Measurements from ENCODE around the gene GNPAT. TPM values are rescaled to one million over a fixed set of nuclear protein-coding genes. Genes with fewer than 3 reads are reported as not detected.

GNPAT gene
- total RNA-seq: 10 to 100 TPM; 26.5 to 29.2 TPM

DNA sequence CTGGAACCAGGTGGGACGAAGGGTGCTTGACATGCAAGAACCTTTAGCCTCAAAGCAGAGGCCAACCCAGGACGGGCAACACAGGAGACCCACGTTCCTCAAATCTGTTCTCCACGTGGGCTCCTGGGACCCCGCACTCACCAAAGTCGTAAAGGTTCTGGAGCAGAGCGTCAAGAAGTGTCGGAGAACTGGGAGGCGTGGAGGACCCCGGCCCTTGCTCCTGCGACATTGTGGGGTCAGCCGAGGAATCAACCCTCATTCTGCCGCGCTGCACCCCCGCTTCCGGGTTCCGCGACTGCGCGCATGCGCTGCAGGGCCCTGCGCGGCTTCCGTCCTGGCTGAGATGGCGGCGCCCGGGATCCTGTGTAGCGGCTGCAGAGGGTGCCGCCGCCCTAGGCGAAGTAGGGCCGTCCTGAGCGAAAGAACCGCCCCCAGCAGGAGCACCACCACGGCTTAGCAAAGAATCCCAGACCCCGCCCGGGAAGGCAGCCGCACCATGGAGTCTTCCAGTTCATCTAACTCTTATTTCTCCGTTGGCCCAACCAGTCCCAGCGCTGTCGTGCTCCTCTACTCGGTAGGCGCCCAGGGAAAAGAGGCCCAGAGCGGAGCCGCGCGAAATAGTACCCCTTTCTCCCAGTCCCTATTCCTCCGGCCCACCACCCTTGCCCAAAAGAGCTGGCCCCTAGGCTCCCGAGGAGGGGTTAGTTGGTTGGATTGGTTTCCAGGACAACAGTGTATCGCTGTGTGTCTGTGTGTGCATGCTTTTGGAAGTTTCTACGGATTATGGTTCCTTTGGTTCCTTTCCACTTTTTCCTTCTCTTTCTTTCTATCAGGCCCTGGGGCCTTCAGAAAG is at the start of gene GNPAT:
TSS of gene GNPAT (plus strand) at position 330 of the 853 bp plus-strand sequence. CDS start at position 497, 167 bp downstream.
- H3K36me3 ChIP-seq: peaks cover 14% of the 10 kb centered on the region
- peak within 1 kb of the TSS; percentile 63 to 75 for H3K27ac ChIP-seq
- H3K4me3 ChIP-seq: peak within 1 kb of the TSS; percentile 90
- H3K27me3 ChIP-seq (replicated peaks; ENCODE audit: insufficient read depth): no peaks in the 10 kb centered on the region
- TF ChIP-seq, protein P1, sequence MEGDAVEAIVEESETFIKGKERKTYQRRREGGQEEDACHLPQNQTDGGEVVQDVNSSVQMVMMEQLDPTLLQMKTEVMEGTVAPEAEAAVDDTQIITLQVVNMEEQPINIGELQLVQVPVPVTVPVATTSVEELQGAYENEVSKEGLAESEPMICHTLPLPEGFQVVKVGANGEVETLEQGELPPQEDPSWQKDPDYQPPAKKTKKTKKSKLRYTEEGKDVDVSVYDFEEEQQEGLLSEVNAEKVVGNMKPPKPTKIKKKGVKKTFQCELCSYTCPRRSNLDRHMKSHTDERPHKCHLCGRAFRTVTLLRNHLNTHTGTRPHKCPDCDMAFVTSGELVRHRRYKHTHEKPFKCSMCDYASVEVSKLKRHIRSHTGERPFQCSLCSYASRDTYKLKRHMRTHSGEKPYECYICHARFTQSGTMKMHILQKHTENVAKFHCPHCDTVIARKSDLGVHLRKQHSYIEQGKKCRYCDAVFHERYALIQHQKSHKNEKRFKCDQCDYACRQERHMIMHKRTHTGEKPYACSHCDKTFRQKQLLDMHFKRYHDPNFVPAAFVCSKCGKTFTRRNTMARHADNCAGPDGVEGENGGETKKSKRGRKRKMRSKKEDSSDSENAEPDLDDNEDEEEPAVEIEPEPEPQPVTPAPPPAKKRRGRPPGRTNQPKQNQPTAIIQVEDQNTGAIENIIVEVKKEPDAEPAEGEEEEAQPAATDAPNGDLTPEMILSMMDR (IDR thresholded peaks at IDR 0.05): no peak
- H3K4me1 ChIP-seq (ENCODE audit: control insufficient read depth in 1 of 2, low read depth in 2 of 2): peaks cover 18 to 27% of the 10 kb centered on the region in 2 donors
- peak; percentile 85 for ATAC-seq (ENCODE audit: insufficient number of reproducible peaks, low FRiP score, low read depth)
- DNase-seq (ENCODE audit: low spot score): peak; percentile 69
- H3K9me3 ChIP-seq: no peaks in the 10 kb centered on the region

DNA sequence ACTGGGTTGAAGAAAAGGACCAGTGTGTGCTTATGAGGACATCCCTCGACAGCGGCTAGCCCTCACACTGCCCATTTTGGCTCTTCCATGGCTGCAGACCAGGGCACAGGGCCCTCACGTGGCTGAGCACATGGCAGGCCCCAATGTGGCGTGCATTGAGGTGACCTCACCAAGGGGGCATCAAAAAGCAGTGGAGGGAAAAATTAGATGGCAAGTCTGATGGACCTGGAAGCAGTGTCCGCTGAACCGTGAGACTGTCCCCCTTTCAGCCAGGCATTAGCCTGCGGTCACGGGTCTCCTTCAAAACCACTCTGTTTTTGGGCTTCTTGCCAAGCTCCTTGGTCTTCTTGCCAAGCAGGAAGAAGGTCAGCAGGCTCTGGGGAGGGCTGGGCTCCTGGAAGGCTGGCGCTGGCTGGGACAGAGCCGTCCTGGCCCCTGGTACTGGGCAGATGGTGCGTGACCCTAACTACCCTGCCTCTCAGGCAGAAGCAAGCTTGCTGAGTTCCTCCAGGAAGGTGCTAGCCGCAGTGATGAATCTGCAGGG is 48.3 kb upstream of the GNPAT start:
- TF ChIP-seq, protein P1 (IDR thresholded peaks at IDR 0.05): no peak
- no peaks in the 10 kb centered on the region for H3K9me3 ChIP-seq
- H3K4me3 ChIP-seq: no peak overlapping the region
- ATAC-seq (ENCODE audit: insufficient number of reproducible peaks, low FRiP score, low read depth) (no peak), DNase-seq (ENCODE audit: low spot score) (no peak)
- no peaks in the 10 kb centered on the region for H3K4me1 ChIP-seq (ENCODE audit: control insufficient read depth in 1 of 2, low read depth in 2 of 2)
- no peaks in the 10 kb centered on the region for H3K36me3 ChIP-seq
- no peak overlapping the region for H3K27ac ChIP-seq
- no peaks in the 10 kb centered on the region for H3K27me3 ChIP-seq (replicated peaks; ENCODE audit: insufficient read depth)

DNA sequence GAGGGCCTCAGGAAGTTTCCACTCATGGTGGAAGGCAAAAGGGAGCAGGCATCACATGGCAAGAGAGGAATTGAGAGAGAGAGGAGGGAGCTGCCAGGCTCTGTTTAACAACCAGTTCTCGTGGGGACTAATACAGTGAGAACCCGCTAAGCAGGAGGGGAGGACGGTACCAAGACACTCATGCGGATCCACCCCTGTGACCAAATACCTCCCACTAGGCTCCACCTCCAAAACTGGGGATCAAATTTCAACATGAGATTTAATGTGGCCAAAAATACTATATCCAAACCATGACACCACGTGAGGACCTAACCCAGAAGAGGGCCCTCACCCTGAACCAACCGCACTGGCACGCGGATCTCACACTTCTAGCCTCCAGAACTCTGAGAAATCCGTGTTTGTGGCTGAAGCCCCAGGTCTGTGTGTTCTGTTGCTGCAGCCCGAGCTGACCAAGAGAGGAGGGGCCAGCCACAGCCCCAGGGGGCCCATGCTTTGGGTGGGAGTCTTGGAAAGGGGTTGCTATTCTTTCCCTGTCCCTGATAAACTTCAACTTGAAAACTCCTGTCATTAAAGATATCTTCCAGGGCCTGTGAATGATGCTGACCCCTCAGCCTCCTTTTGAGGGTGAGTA is 47.2 kb upstream of the GNPAT start:
- Histone ChIP-seq H3K36me3 (no peaks in the 10 kb centered on the region), H3K4me3 (no peak overlapping the region), H3K27me3 (replicated peaks; ENCODE audit: insufficient read depth) (no peaks in the 10 kb centered on the region), H3K9me3 (no peaks in the 10 kb centered on the region), H3K4me1 (ENCODE audit: control insufficient read depth in 1 of 2, low read depth in 2 of 2) (no peaks in the 10 kb centered on the region), H3K27ac (no peak overlapping the region)
- TF ChIP-seq, protein P1 (IDR thresholded peaks at IDR 0.05): no peak
- ATAC-seq (ENCODE audit: insufficient number of reproducible peaks, low FRiP score, low read depth) (no peak), DNase-seq (ENCODE audit: low spot score) (no peak)

DNA sequence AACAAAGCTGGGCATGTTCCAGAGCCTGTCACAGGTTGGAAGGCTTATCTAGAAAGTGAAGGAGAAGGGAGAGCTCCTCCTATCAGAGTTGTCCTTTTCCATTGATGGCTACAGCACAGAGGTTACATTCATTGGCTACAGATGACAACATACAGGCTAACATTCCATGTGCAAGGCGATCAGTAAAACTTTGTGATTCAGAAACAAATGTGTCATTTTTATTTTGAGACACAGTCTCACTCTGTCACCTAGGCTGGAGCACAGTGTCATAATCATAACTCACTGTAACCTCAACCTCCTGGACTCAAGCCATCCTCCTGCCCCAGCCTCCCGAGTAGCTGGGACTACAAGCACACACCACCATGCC is 46.6 kb upstream of the GNPAT start:
- ATAC-seq (ENCODE audit: insufficient number of reproducible peaks, low FRiP score, low read depth): no peak

More for the DNA sequence above, 46.6 kb upstream of the GNPAT start:
- Histone ChIP-seq H3K4me1 (ENCODE audit: control insufficient read depth in 1 of 2, low read depth in 2 of 2) (no peaks in the 10 kb centered on the region), H3K27me3 (replicated peaks; ENCODE audit: insufficient read depth) (no peaks in the 10 kb centered on the region), H3K36me3 (no peaks in the 10 kb centered on the region), H3K9me3 (no peaks in the 10 kb centered on the region), H3K4me3 (no peak overlapping the region), H3K27ac (no peak overlapping the region)
- no peak for DNase-seq (ENCODE audit: low spot score)
- TF ChIP-seq, protein P1 (IDR thresholded peaks at IDR 0.05): no peak

Measured in thoracic aorta (tissue), 2 donors.